Effector CD4-positive, alpha-beta T cell (primary cell): ENCODE data around the gene ENDOU.

Experiments
- DNase-seq: peaks from one replicate; pipeline ENCODE4 v3.0.0-alpha.2; 2020

The ENDOU gene

DNA sequence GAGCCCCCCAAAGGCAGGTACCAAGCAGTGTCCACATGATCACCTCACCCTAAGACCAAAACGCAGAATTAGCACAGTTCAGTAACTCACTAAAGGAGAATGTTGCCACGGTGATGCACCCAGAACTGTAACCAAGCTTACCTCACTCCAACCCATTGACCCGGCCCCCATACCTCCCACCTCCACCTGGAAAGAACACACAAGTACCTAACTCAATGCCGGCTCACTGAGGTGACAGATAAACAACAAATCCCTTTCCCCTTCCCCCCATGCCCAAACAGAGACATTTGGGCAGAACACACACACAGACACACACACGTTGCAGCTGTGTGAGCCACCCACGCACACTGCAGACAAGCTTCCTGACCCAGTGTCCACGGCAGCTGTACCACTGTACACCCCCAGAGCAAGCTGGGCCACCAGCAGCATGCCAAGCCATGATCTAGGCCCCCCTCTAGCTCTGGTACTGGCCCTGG is 32.1 kb upstream of the ENDOU start:
- no peak for DNase-seq

DNA sequence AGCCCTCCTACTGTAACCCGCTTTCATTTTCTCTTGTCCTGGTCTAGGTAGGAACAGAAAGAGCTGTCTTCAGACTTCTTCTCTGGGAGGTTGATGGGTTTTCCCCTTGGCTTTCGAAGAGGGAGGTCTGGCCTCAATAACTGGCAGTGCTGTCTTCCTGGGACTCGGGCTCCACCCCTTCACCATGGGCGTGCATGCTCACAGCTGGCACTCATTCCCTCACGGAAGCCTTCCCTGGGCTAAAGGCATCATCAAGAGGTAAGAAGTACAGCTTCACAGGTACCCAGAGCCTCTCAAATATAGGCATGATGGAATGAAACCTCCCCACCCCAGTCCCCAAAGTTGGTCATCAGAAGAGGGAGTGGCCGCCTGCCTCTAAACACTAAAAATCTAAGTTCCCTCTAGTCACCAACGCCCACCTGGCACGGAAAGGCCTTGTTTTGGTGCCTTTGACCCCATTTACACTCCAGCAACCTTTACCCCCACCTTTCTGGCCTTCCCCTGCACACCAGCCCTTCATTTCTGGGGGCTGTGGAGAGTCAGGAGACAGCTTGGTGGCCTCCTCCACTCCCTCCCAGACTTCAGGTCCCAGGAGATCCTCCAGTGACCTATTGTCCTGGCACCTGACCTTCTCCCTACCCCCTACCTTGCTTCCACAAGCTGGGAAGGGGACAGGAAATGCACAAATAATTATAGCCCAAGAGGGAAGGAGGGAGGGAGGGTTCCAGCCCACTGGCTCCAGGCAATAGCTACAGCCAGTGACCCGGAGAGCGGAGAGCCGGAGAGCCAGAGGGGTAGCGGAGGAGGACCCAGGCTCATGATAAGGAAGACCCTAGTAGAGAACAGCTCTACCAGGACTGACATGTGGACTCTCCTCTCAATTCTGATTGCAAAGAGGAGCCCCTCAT is 30.6 kb upstream of the ENDOU start:
- no peak for DNase-seq

- DNase-seq: no peak
Observed at GRCh38 chr12:47754881-47755280, 29.6 kb upstream of the ENDOU start.

GRCh38 chr12:47754126-47754525 is 28.8 kb upstream of the ENDOU start:
- DNase-seq: no peak

GRCh38 chr12:47753021-47754001 is 28.0 kb upstream of the ENDOU start:
- DNase-seq: no peak

- no peak for DNase-seq
Observed at GRCh38 chr12:47752552-47752951, 27.3 kb upstream of the ENDOU start.

- DNase-seq: no peak
Observed at GRCh38 chr12:47752121-47752520, 26.8 kb upstream of the ENDOU start.

- no peak for DNase-seq
Observed at GRCh38 chr12:47751561-47751960, 26.3 kb upstream of the ENDOU start.

DNA sequence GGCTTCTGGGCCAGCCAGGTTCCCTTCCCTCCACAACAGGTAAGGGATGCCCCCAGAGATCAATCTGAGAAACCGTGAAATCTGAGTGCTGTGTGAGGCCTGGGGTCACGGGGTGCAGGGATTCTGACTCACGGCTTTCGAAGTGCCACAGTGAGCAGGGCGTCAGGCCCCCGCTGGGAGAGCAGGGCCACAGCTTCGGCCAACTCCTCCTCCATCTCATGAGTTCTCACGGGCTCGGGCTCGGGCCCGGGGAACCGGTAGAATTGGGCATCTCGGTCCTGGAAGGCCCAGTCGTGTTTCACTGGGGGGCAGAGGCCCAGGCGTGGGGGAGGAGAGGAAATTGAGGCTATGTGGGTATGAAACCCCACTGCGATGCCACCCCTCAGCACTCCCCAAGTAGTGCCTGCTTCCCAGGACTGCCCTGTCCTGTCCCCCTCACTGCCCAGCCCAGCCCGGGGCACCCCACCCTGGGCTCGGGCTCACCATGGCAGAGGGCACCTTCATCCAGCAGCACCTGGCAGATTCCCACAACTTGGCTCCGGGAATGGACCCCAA is 25.7 kb upstream of the ENDOU start:
- no peak for DNase-seq

GRCh38 chr12:47750229-47750798 is 25.0 kb upstream of the ENDOU start:
- DNase-seq: no peak

- DNase-seq: no peak
Observed at GRCh38 chr12:47748899-47749298, 23.6 kb upstream of the ENDOU start.

GRCh38 chr12:47748507-47748828 is 23.2 kb upstream of the ENDOU start:
- DNase-seq: no peak

DNA sequence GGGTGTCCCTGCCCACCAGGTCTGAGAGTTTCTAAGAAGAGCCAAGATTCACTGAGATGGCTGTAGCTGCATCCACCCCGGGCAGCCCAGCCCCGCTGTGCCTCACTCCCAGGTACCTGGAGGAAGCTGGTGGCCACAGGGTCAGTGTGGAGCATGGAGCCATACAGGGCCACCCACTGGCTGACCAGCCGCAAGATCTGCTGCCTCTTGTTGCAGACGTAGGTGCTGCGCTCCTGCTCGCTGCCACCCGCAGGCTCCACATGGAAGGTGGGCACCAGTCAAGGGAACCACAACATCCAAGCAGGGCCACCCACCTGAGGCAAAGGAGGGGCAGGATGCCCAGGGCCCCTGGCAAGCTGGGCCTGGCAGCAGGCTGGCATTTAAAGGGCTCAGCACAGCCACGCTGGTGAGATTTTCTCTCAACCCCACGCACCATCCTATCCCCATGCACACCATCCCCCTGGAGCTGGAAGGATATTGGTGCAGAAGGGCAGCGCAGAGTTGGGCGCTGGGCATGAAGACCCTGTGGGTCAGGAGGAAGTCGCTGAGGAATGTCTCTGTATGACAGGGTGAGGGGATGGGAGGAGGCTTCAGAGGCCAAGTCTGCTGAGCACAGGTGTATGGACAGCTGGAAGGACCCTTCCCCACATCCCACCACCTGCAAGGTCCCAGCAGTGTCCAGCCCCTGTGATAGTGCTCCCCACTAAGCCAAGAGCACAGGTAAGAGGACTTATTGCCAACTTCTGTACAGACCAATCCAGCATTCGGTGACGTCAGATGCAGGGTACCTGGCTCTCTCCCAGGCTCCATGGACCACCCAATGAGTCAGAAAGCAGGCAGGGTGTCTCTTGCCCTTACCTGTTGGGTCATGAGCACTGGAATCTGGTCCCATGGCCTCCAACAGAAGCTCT is 22.6 kb upstream of the ENDOU start:
- no peak for DNase-seq

GRCh38 chr12:47747126-47747525 is 21.8 kb upstream of the ENDOU start:
- DNase-seq: no peak

- no peak for DNase-seq
Observed at GRCh38 chr12:47746523-47746922, 21.2 kb upstream of the ENDOU start.

DNA sequence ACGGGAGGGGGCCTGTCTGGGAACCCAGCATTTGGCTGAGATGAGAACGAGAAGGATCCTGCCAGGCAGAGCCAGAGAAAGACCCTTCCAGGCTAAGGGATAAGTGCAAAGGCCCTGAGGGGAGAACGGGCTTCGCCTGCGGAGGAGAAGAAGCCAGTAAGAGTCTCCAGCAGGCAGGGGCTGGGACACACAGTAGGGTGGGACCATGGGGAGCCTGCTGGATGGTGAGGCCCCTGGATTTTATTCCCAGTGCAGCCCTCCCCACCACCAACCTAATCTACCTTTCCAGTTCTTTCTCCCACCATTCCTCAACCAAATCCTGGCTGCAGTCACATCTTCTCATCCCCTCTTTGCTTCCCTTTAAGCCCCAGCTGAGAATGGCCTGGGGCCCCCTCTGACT is 20.8 kb upstream of the ENDOU start:
- no peak for DNase-seq

DNA sequence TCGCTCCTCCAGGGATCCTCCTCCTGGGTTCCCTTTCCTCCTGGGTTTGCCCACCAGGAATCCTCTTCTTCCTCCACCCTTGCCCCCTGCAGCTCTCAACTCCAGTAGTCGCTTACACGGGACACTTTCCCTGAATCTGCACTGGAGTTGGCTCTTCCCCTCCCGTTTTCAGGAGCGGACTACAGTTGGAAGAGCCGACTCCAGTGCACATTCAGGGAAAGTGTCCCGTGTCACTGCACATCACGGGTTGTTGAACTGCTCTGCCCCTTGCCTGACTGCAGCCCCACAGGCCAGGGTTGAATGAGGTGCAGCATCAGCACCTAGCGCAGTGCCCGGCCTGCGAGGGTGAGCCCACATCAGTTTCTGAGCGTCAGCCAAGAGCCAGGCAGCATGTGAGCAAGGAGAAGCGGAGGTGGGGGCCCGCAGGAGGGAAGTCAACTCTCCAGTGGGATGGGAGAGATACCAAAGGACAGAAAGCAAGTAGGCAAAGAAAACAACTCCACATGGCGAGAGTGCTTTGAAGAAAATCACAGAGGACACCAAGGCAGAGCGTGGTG is 20.3 kb upstream of the ENDOU start:
- no peak for DNase-seq

DNA sequence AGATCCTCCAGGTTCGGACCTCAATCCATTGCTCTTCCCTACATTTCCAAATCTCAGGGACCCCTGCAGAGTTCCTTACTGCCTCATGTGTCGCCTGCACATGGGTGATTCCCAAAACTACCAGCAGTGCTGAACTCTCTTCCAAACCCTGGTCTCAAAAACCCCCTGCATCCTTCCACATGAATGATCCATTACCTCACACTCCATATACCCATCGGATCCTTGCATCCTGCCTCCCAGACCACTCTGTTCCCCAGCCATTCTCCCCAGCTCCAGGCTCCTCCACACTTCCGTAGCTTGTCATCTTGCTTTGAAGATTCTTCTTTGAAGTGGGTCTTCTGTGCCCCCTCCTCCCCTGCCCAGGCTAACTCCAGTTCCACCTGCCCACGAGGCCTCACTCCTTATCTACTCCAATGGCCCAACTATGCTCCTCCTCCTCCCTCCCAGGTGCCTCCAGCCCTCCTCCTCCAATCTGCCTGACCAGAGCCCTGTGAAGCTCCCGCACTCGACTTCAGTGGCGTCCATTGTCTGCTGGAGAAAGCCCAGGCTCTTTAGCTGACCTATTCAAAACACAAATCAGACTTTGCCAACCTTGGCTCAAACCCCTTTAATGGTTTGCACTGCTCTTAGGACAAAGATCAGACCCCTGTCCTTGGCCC is 19.6 kb upstream of the ENDOU start:
- no peak for DNase-seq

- peak; percentile 50 for DNase-seq
Observed at GRCh38 chr12:47744005-47744651, 18.8 kb upstream of the ENDOU start.

- no peak for DNase-seq
Observed at GRCh38 chr12:47743311-47743860, 18.1 kb upstream of the ENDOU start.
